Stimulated activated CD8-positive, alpha-beta memory T cell treated with anti-CD3 and anti-CD28 coated beads, Interleukin-7, amount 100 ng/mL, for 24 hours (primary cell): ENCODE measurements around the gene CFAP20.

Experiments
- DNase-seq: peaks from one replicate; pipeline ENCODE4 v3.0.0-alpha.2; 2020; ENCODE audit warnings: low read depth

The CFAP20 gene

DNA sequence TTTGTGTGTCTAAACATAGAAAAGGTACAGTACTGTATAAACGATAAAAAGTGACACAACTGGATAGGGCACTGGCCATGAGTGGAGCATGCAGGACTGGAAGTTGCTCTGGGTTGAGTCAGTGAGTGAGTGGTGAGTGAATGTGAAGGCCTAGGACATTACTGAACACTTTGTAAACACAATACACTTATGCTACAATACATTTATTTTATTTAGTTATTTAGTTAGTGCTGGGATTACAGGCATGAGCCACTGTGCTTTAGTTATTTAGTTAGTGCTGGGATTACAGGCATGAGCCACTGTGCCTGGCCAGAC lies 4.6 kb downstream of the CFAP20 start:
- DNase-seq = no peak

- no peak for DNase-seq
Measured at GRCh38 chr16:58123896-58124600, 5.1 kb downstream of the CFAP20 start.

DNA sequence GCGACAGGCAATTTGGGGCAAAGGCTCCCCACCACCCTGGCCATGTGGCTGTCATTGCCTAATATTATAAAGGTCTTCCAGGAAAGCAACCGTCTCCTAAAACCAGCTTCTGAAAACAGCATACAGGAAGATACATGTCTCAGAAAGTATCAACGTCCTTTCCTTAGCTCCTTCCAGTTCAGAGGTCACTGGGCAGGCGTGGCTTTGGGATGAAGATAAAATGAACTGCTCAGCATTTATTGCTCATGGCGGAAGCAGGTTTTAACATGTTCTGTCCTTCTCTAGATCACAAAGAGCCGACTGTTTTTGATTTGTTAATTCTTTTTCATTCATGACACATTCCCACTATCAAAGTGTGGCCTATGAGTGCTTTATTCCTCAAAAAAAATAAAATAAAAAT lies 8.0 kb downstream of the CFAP20 start:
- no peak for DNase-seq

DNA sequence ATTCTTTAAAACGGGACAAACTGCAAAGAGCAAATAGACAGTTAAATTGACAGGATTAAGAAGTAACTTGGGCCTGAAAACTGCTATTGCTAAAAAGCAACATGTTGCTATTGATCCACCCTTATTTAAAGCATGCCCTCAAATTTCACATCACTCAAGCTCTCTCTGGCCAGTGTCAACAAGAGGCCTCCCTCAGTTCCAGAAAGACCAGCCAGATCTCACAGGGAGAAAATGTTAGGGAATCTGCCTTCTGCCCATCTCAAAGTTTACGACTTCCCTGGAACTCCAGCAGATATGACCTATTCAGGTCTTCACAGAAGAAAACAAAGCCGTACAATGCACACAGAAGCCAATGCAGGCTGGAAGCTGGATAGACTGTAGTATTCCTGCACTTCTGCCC lies 8.9 kb downstream of the CFAP20 start:
- no peak for DNase-seq

DNA sequence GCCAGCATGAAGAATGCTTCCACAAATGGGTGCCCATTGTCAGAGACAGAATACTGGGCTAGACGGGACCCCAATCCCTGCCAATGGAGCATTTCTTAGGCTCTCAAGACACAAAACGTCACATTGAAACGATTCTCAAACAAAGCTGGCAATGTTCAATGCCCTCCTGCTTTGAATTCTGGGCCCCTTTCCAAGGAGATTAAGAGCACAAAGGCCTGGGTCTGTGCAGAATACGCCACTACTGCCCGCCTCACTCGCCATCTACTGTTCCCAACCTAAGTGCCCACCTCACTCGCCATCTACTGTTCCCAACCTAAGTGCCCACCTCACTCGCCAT lies 9.7 kb downstream of the CFAP20 start:
- DNase-seq = no peak

- no peak for DNase-seq
Measured at GRCh38 chr16:58118801-58119508, 10.2 kb downstream of the CFAP20 start.

GRCh38 chr16:58116529-58116928 lies 12.7 kb downstream of the CFAP20 start:
- no peak for DNase-seq

- no peak for DNase-seq
Measured at GRCh38 chr16:58116081-58116480, 13.1 kb downstream of the CFAP20 start.

GRCh38 chr16:58114827-58115825 lies 14.1 kb downstream of the CFAP20 start:
- no peak for DNase-seq

DNA sequence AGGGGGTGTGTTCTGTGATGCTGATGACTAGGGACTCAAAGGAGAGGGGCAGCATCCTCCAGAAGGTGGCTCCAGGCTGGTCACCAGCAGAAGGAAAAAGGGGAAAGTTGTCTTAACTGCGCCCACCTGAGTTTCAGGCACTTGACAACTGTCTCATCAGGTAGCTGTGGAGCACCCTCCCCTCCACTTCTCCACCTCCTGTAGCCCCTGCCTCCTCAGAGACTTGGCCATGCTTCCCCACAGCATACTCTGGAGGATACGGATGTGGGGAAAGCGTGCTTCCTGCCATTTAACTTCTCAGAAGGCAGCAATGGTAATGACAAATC lies 17.9 kb downstream of the CFAP20 start:
- DNase-seq = no peak

DNA sequence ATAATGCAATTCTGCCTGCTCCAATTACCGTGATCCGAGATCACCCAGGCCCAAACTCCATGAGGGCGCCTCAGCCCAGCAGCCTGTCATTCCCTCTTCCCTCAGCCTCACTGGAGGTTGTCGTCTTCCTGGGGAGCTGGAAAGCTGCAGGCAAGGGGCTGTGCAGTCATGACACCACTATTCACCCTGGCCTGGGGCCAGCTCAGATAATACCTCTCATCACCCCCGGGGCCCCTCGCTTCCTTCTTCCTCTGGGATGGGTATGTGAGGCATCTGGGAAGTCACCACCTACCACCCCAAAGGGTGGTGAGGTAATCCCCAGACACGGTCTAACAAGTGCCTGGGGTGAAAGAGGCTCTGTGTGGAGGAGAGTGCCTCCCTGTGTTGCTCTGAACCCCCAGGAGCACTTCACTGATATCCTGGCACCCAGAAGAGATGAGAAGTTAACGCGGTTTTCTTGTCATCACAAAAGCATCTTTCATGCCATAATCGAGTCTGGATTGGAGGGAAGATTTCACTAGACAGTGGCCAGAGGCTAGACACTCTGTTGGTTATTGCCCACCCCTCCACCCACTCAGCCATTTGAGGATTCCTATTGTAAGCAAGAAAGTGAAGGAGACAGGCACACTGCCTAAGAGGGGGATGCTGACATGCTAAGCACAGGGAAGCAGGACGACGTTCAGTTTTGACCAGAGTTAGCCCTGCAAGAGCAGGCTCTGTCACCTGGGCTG lies 18.4 kb downstream of the CFAP20 start:
- DNase-seq = no peak

GRCh38 chr16:58109881-58110280 lies 19.3 kb downstream of the CFAP20 start:
- no peak for DNase-seq

- DNase-seq = no peak
Measured at GRCh38 chr16:58109330-58109729, 19.9 kb downstream of the CFAP20 start.

- no peak for DNase-seq
Measured at GRCh38 chr16:58107709-58108108, 21.5 kb downstream of the CFAP20 start.

DNA sequence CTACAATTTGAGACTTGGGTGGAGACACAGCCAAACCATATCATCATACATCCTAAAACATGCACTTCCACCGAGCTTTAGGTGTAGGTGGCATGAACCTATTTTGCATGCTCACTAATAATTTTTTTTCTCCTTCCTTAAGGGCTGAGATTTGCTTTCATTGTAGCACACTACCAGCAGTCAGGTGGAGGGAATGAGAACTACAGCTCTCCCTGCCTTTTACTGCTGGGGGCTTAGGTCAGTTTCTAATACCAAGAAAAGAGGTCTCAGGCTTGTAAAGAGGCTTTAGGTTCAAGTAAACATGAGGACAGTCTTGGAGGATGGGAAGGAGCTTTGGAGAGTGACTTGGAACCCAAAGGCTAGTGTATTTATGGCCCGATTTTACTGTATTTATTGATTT lies 22.0 kb downstream of the CFAP20 start:
- no peak for DNase-seq

DNA sequence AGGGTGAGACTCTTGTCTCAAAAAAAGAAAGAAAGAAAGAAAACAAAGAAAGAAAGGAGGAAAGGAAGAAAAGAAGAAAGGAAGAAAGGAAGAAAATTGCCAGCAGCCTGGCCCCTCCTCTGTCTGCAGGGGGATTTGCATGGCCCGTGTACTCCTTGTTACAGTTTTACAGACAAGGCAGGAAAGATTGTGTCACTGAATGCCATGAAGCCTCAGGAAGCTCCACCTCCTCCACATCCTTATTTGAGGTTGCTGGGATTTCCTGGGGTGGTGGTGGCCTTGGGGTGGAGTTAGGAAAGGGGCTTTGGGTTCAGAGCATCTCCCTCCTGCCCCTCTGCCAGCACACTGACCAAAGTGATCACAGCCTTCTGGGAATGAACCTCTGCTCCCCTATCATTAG lies 23.6 kb downstream of the CFAP20 start:
- no peak for DNase-seq

DNA sequence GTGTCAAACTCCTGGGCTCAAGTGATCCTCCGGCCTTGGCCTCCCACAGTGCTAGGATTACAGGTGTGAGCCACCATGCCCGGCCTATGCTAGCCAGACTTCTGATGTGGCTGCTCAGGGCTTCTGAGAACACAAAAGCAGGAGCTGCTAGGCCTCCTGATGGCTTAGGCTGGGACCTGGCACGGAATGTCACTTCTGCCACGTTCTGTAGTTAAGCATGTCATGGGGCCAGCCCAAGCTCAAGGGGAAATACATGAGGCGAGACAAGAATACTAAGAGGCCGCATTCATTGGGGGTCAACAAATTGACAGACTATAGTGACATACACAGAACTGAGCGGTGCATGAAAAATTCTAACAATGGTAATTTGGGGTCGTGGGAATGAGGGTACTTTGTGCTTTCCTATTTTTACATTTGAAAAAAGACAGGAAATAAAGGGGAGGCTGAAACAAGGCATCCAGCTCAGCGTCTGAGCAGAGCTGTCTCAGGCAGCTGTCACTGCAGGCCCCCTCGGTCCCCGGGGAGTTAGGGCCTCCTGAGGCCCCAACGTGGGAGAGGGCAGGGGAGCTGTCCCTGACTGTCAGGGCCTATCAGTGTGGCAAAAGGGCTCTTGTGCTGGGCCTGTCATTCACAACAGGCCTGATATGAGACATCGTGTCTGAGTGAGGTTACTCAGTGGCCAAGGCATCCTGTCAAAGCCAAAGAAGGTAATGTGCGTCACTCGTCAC lies 26.4 kb downstream of the CFAP20 start:
- no peak for DNase-seq

DNA sequence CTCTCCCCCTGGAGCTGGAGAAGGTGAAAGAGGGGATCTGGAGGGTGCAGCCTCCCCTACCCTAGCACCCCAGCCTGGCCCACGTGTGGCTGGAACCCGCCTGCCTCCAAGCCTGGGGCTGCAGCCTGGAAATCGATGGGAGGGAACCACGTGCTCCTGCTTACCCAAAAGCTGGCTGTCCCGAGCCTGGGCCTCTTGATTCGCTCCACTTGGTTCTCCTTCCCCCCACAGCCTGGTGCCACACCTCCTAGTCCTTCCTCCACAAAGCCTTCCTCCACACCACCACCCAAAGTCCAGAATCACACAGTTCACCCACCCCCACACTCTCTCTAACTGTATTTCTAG lies 29.3 kb downstream of the CFAP20 start:
- DNase-seq = no peak

GRCh38 chr16:58099097-58099955 lies 29.9 kb downstream of the CFAP20 start:
- DNase-seq = no peak

DNA sequence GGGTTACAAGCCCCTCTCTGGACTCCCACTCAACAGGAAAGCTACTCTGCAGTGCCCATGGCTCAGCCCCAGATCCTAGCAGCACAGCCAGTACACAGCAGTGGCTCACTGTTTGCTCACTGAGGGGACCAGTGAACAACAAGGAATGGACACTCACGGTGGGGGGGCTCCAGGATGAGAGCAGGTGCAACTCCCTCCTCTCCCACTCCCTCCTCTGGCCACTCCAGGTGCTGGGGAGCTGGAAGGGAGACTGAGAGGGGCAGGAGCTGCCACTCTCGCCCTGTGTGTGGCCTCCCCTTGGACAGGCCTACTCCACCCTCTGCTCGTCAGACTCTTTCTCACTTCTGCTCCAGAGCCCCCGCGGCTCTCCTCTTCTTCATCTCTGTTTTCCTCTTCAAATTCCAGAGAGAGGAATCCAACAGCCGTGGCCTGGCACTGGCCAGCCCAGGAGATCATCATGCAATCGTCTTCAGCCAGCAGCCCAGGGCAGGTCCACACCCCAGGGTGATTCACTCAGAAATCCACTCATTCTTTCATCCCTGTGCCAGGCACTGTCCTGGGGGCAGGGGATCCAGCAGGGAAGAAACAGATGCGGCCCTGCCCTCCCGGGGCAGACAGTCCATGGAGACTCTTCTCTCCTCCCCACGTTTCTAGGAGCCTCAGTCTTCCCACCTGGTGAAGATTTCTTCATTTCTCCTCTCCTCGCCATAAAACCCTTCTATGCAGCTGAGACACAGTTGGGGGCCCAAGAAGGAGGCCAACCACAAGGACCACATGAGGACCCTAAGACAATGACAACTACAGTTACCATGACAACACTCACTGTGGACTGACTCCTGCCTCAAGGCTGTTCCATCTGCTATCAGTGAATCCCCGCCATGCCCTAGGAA lies 30.7 kb downstream of the CFAP20 start:
- DNase-seq = no peak
